Renal cortex interstitium (tissue), 11 donors: Measurements from ENCODE around the gene PELI2. TPM values are rescaled to one million over a fixed set of nuclear protein-coding genes. Genes with fewer than 3 reads are reported as not detected.

Source experiments
- DNase-seq, 11 donors: peaks; one replicate each; pipeline ENCODE4 v3.0.0-alpha.2; 2013; ENCODE audit warnings: low read depth in 9 of 11, low spot score in 4 of 11; ENCODE audit errors: extremely low read depth in 1 of 11
- polyA plus RNA-seq, 3 donors: library from polyadenylated mRNA; unstranded; fragments of 120-200 nt; gene quantifications; one replicate each; pipeline ENCODE4 v1.2.1, GENCODE V29; 2013; ENCODE audit not compliant: insufficient read length in 3 of 3

The PELI2 gene
- polyA plus RNA-seq, 3 donors, result 22.1 to 31.9 (median 27.5) TPM

DNA sequence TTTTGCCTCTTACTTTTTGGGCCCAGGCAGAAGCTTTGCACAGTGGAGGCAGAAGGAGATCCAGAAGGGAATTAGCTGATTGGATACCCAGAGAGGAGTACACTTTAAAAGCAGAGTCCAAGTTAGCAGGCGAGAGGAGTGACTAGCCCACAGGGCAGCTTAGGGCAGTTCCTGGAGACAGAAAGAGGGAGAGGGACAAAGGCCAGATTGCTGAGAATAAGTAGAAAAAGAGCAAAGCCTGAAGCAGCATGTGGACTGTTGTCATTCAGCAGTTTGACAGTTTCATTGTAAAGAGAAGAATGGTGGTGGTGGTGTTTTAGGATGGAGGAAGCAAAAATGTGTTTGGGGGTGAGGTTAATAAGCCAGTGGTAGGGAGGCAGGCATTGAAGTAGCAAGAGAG is 95.1 kb downstream of the PELI2 start:
- no peak for DNase-seq

GRCh38 chr14:56215180-56215579 is 97.0 kb downstream of the PELI2 start:
- DNase-seq, result no peak

GRCh38 chr14:56216626-56217379 is 98.6 kb downstream of the PELI2 start:
- peak in 1 of 11 donors; percentile 38 for DNase-seq

DNA sequence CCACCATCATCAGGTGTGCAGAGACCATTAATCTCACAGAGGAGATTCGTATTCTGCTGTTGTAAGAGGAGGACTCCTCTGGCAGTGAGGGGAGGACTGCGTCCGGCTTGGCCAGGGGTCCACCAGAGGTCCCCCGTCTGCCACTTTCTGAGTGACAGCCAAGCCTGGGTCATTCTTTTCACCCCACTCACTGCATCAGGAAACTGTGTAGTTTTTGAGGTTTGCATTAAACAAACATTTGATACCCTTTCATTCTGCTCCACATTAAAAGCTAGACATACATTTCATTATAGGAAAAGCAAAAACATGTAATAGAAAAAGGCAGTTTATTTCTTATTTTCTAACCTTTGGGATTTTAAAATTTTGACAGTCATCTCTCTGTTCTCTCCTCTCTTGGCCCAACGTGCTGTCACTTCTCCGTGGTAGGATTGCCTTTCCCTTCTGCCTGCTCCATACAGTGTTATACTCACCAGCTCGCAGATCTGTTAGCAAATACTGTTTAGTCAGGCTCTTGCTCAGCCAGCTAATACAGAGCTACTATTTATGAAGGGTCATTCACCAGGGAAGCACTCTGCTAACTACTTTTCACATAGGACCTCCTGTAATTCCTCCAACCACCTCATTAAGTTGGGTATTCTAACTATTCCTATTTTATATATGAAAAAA is 99.3 kb downstream of the PELI2 start:
- DNase-seq, result no peak

GRCh38 chr14:56219666-56220413 is 101.6 kb downstream of the PELI2 start:
- DNase-seq, result no peak

DNA sequence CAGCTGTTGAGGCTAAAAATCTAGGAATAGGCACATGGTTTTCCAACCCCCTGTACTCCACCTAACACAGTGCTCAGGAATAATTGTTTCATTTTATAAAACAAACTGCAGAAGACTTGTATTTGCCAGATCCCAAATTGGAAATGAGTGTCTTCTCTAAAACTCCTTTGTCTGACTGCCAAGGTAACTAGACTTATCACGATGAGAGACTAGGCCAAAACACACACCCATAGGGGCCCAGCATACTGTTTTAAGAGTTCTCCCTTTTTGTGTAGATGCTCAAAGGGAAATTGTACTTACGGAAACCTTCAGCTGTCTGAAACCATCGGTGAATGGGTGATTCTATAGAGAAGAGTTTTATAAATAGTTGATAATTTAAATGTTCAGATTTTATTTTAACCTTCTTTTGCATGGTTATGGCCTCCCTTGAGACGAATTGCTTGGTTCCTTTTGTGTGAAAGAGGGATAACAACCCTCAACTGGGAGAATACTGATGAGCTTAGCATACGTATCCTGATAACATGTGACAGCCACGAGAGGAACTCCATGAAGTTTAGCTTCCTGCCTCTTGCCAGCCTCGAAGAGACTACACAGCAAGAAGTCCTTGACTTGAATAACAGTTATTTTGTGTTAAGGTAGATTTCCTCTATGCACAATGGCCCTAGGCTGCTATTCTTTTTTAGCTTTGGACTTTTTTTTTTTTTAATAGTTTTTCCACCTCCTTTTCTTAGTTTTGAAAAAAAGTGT is 103.3 kb downstream of the PELI2 start:
- no peak for DNase-seq

- peak in 1 of 11 donors; percentile 29 for DNase-seq
Observed at GRCh38 chr14:56224229-56224628, 106.0 kb downstream of the PELI2 start.

GRCh38 chr14:56224691-56225681 is 106.8 kb downstream of the PELI2 start:
- DNase-seq, result no peak

- DNase-seq, result no peak
Observed at GRCh38 chr14:56235388-56235787, 117.2 kb downstream of the PELI2 start.

- DNase-seq, result no peak
Observed at GRCh38 chr14:56237398-56237797, 119.2 kb downstream of the PELI2 start.

DNA sequence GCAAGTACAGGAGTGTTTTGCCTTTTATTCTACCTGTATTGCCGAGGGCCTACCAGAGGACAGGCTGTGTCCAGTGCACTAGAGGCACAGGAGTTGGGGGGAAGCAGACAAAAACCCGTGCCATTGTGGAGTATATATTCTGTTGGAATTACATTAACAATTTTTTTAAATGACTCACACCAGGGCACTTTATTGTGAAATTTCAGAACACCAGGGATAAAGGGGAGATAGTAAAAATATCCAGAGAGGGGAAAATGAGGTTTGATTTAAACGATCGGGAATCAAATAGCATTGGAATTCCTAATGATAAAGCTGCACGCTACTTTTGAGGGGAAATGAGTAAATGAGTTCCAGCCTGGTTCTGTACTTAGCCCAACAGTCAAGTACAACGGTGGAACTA is 123.2 kb downstream of the PELI2 start:
- DNase-seq, result no peak

DNA sequence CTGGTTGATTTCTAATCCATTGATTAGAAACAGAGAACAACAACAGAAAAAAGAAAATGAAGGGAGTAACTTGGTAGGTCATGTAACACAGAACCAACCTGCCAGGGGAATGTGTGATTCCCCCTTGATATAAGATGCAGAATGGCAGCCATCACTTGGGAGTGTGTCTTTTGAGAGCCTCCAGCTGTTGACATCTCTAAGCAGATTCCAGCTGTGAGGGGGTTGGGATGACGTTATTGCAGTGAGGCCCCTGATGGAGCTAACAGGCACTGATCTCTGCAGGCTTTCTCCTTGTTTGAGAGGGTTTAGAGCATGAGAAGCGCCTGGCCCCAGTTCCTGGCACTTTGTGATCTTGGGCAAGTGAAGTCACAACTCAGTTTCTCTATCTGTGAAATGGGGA is 124.9 kb downstream of the PELI2 start:
- DNase-seq, result no peak

DNA sequence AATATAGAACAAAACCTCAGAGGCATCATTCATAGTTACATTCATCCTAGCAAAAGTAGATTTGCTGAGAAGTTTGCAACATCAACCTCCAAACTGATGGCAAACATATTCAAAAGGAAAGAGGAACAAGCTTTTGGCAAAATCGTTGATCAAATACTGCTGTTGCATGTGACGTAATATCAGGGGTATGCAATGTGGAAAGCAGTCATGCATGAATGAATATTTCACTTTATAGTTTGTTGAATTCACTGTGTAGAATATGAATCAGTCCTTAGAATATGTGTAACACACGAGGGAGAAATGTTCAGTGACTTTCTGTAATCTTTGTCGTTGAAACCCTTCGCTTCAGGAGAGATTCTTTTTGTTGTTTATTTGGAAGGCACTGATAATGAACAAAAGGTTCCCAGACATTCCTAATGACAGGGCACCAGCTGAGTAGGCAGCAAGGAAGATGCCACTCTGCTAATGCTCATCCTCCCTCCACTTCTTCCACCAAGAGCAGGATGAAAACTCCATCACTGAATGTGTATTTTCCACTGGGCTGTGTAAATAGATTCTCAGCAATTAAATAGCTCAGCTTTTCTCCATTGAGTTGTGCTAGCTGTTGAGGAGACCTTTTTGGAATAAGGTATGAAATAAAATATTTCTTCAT is 126.1 kb downstream of the PELI2 start:
- DNase-seq, result no peak

GRCh38 chr14:56247495-56248200 is 129.4 kb downstream of the PELI2 start:
- no peak for DNase-seq

DNA sequence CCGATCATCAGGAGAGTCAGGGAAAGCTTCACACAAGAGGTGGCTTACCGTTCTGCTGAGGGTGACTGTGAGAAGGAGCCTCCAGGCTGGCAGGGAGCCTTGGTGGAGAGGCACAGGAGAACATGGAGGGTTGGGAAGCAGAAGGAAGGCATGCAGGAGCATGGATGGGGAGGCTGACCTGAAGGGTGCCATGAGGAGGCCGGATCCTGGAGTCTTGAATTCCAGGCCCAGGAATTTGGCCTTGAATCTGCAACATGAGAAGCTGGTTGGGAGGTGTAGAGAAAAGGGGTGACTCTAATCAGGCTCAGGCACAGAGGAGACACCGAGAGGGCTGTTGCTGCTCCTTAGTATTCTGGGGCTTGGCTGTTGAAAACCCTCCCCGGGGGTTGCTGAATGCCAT is 130.2 kb downstream of the PELI2 start:
- no peak for DNase-seq

DNA sequence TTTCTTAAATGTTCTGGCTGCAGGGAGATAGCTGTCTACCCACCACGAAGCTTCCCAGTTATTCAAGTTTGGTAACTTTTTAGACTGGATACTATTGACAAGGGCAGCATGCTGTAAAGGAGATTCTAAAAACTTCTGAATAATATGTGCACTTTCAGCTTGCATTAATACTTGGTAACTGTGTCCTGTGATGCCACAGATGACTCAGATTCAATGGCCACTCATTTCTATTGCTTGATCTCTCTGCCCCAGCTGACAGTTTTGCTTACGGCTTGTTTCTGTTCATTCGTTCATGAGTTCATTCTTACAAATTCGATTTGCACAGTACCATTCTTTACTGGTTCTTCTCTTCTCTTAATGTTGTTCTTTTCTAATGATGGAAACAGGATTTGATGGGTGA is 142.8 kb downstream of the PELI2 start:
- no peak for DNase-seq

GRCh38 chr14:56262530-56262929 is 144.3 kb downstream of the PELI2 start:
- no peak for DNase-seq
